ENCODE results near the gene RARA. TPM values are rescaled to one million over a fixed set of nuclear protein-coding genes. Genes with fewer than 3 reads are reported as not detected.

RARA gene
- total and polyA plus RNA-seq, 2 of the 4 experiments (the other 2 are of a cell fraction): 9.0 to 12.7 TPM

- no peak overlapping the region for H3K4me2 ChIP-seq (ENCODE audit: low read depth, low read length)
- intact Hi-C loops (cut with micrococcal nuclease): no loop called here
- no peak for DNase-seq
- H3K56ac ChIP-seq (ENCODE audit: extremely low read depth, insufficient read depth, low read length): no peak overlapping the region
- H2AFZ ChIP-seq (replicated peaks; ENCODE audit: low read length, poor library complexity): no peak overlapping the region
- no peak overlapping the region for H3K4me3 ChIP-seq (ENCODE audit: insufficient read depth, low read depth, low read length)
- POLR2A ChIA-PET (ENCODE audit: unreplicated experiment): no interaction called here
- H3K9ac ChIP-seq (ENCODE audit: low read depth, low read length): no peak overlapping the region
- no peak overlapping the region for H4K91ac ChIP-seq (ENCODE audit: insufficient read depth, low read depth, low read length)
- H3K79me1 ChIP-seq (ENCODE audit: low read depth in 1 of 2, low read length in 2 of 2): peaks cover 3 to 13% of the 10 kb centered on the region in 2 experiments; a peak in 3 of 4 replicates
- peaks cover 4% of the 10 kb centered on the region; the same call in 1 of the 2 replicates for H3K4me1 ChIP-seq (ENCODE audit: control insufficient read depth, insufficient read depth, low read length)
- no peak overlapping the region for H3K23ac ChIP-seq (ENCODE audit: low read depth, low read length)
- no peak overlapping the region for H3K18ac ChIP-seq (ENCODE audit: low read depth, low read length)
- no peak overlapping the region for H2BK15ac ChIP-seq (ENCODE audit: low read depth, low read length)
- H4K8ac ChIP-seq (ENCODE audit: low read depth in 2 of 2, low read length in 2 of 2): no peak overlapping the region
- H2BK5ac ChIP-seq (ENCODE audit: low read depth, low read length, poor library complexity, severe bottlenecking): no peak overlapping the region
- peaks cover 2% of the 10 kb centered on the region for H3K36me3 ChIP-seq (ENCODE audit: control insufficient read depth, insufficient read depth, low read length)
- H4K20me1 ChIP-seq (ENCODE audit: insufficient read depth, low read length): no peaks in the 10 kb centered on the region
- H2AK5ac ChIP-seq (ENCODE audit: low read depth, low read length): no peak overlapping the region
- no peak overlapping the region; the same call in 1 of the 2 replicates for H2BK120ac ChIP-seq (ENCODE audit: low read depth, low read length)
- ATAC-seq (ENCODE audit: low read depth): no peak
- H2AK9ac ChIP-seq (replicated peaks; ENCODE audit: low read depth, low read length, poor library complexity): no peak overlapping the region
- no peaks in the 10 kb centered on the region for H3K27me3 ChIP-seq (ENCODE audit: control insufficient read depth, insufficient read depth, low read length)
- TF ChIP-seq ELK1 (IDR thresholded peaks at IDR 0.05; ENCODE audit: borderline replicate concordance, low read depth, low read length): no peak
- TF ChIP-seq RFX5 (IDR thresholded peaks at IDR 0.05; ENCODE audit: low read depth, low read length): no peak
- TF ChIP-seq NFE2L2 (IDR thresholded peaks at IDR 0.05; ENCODE audit: low read depth, low read length): no peak
- TF ChIP-seq SMC3 (IDR thresholded peaks at IDR 0.05; ENCODE audit: low read depth, low read length): no peak
- H3K9me1 ChIP-seq (ENCODE audit: insufficient read depth, low read length): peaks cover 3% of the 10 kb centered on the region
- no TSS peak for BruUV-seq (replicated peaks)
- H2BK20ac ChIP-seq (ENCODE audit: low read depth, low read length): no peak overlapping the region; the same call in 1 of the 2 replicates
- WGBS, 2 experiments (ENCODE audit: extremely low coverage in 2 of 2, insufficient read length in 1 of 2): no CpG with 5 or more reads among the region's 2 CpGs
- no peaks in the 10 kb centered on the region for H3K9me3 ChIP-seq (ENCODE audit: control insufficient read depth, insufficient read depth, low read length)
- H4K5ac ChIP-seq (ENCODE audit: low read depth, low read length): no peak overlapping the region
- no peak overlapping the region for H3K14ac ChIP-seq (replicated peaks; ENCODE audit: low read depth, low read length)
- H3K4ac ChIP-seq (ENCODE audit: low read depth, low read length): no peak overlapping the region
- H3K27ac ChIP-seq (ENCODE audit: insufficient read depth, low read length): no peak overlapping the region
- CTCF ChIA-PET: no interaction called here
- in situ Hi-C loops (cut with MboI; ENCODE audit: low sequenced_read_pairs): no loop called here
- dilution Hi-C loops (cut with HindIII; ENCODE audit: low sequenced_read_pairs, unreplicated experiment): no loop called here
Measured at GRCh38 chr17:40297511-40297910, 11.5 kb upstream of the RARA start.

Measured in IMR-90 (cell line).